ENCODE results near the gene FBXW11. TPM values are rescaled to one million over a fixed set of nuclear protein-coding genes. Genes with fewer than 3 reads are reported as not detected.

FBXW11 gene
- 10 to 100 TPM; 23.7 to 43.8 (median 27.4) TPM for total RNA-seq
- polyA plus RNA-seq: 10 to 100 TPM in 1 of 2 donors, 1 to 10 TPM in 1; 6.0 to 13.6 TPM

DNA sequence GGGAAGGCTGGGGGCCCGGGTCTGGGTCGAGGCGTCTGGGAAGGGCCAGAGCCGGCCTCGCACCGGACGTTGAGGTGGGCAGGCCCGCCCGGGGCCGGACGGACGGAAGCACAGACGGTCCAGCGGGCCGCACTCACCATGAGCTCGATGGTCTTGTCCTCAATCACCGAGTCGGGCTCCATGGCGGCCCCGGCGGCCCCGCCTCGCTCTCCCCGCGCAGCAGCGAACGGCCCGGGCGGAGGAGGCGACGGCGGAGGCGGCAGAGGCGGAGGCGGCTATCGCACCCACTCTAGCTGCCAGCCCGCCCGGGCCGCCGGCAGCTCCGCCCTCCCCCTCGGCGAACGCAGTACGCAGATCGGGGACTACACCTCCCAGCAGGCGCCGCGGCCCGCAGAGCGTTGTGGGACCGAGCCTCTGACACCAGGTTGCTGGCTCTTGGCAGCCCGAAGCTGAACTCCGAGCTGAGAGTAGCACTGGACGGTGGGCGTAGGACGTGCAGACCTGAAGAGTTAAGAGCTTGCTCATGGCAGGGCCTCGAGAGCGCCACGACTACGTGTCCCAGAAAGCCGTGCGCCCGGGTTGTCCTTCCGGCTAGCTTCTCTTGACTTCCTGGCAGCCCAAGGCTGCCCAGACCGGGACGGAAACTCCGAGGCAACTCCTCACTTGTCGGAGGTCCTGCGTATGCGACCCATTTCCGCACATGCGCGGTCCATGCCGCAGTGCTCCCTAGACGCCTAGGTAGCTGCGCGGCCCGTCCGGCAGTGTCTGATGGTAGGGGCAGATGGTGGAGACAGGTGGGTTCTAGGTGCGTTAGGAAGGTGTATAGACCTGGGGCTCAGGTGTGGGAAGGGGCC lies at the start of gene FBXW11:
FBXW11 (minus strand) TSS at position 318 of the 854 bp plus-strand sequence; CDS start at position 182, 136 bp downstream.
- Histone ChIP-seq H3K9me3 (no peaks in the 10 kb centered on the region), H3K36me3 (no peaks in the 10 kb centered on the region), H3K4me1 (peaks cover 20 to 32% (median 28%) of the 10 kb centered on the region in 3 donors), H3K27ac (peak within 1 kb of the TSS; percentile 95 to 99 (median 96)), H3K4me3 (peak within 1 kb of the TSS; percentile 83 to 97 (median 90)), H3K27me3 (no peaks in the 10 kb centered on the region)
- 0 to 1% methylated on average over 61 to 81 of the region's 81 CpGs for WGBS, 2 donors
- FAIRE-seq: no peak
- TF ChIP-seq CTCF (IDR thresholded peaks at IDR 0.05): no peak
- peak; percentile 95 to 99 (median 96) for DNase-seq
- ATAC-seq: peak; percentile 86 to 93 (median 90)
- intact Hi-C loops (cut with DNase I): loop anchor here in 1 of 3 donors (10.0 kb wide), 1 partner anchor 52 kb away; no protein-coding TSS in a partner anchor

DNA sequence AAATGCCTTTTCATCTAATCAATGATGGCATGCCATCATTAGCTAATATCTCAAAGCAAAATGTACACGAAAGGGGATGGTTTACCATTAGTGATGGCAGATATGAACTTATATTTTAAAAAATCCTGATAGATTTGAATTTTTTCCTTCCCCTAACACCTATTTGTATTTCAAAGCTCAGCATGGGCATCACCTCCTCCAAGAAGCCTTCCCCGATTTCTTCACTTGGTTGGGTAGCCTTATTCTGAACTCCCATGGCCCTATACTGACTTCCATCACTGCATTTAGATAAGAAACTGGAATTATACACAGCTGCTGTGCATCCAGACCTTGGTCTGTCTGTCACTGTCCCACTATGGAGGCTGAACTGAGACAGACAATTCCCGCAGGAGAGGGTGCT lies 49.6 kb upstream of the FBXW11 start:
- 93 to 97% methylated on average over 3 of the region's 3 CpGs for WGBS, 2 donors
- no peak for TF ChIP-seq CTCF (IDR thresholded peaks at IDR 0.05)
- ATAC-seq (no peak), FAIRE-seq (no peak), DNase-seq (no peak)
- Histone ChIP-seq H3K4me1 (no peaks in the 10 kb centered on the region), H3K27me3 (no peaks in the 10 kb centered on the region), H3K27ac (no peak overlapping the region), H3K36me3 (no peaks in the 10 kb centered on the region), H3K9me3 (no peaks in the 10 kb centered on the region), H3K4me3 (no peak overlapping the region)
- intact Hi-C loops (cut with DNase I): no loop called here

DNA sequence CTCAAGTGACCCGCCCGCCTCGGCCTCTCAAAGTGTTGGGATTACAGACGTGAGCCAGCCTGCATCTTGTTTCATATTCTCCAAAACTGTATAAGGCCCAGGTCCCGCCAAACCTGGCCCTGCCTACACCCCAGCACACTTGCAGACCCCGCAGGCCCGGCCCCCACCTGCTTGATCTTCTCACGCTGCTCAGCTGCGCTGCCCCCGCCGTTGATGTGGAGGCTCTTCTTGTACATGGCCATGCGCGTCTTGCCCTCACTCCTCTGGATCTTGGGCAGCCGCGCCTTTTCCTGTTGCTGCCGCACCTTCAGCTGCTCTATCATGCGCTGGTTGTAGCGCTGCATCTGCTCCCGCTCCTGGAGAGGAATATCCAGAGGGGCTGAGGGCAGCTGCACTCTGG lies 49.0 kb upstream of the FBXW11 start:
- Histone ChIP-seq H3K36me3 (no peaks in the 10 kb centered on the region), H3K27ac (no peak overlapping the region), H3K4me3 (no peak overlapping the region), H3K4me1 (no peaks in the 10 kb centered on the region), H3K27me3 (no peaks in the 10 kb centered on the region), H3K9me3 (no peaks in the 10 kb centered on the region)
- ATAC-seq (no peak), FAIRE-seq (no peak), DNase-seq (no peak)
- intact Hi-C loops (cut with DNase I): no loop called here
- 94 to 95% methylated on average over 19 of the region's 19 CpGs for WGBS, 2 donors
- TF ChIP-seq CTCF (IDR thresholded peaks at IDR 0.05): no peak

DNA sequence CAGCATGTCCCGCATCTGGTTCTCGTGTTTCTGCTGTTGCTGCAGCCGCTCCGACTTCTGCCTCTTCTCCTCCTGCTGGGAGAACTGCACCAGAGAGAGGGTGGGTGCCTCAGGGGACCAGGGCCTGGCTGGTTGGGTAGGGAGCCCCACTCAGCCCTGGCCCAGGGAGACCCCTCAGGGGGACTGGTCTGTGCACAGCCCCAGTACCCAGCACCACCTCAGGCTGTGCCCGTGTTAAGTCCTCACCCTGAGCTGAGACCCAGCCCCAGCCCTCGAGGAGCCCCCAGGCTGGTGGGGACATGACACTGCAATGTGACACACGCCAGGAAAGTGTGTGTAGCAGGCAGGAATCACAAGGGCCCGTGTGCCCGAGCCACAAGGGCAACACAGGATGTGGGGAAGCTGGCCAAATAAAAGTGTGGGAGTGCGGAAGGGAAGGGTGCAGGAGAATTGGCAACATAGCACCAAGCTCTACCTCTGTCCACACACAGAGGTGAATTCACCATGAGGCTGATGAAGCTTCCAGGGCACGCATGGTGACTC lies 48.2 kb upstream of the FBXW11 start:
- ATAC-seq: no peak
- no peak for TF ChIP-seq CTCF (IDR thresholded peaks at IDR 0.05)
- no peaks in the 10 kb centered on the region for H3K36me3 ChIP-seq

More for the DNA sequence above, 48.2 kb upstream of the FBXW11 start:
- 89 to 93% methylated on average over 11 of the region's 11 CpGs for WGBS, 2 donors
- Histone ChIP-seq H3K27me3 (no peaks in the 10 kb centered on the region), H3K9me3 (no peaks in the 10 kb centered on the region), H3K4me3 (no peak overlapping the region), H3K27ac (no peak overlapping the region), H3K4me1 (no peaks in the 10 kb centered on the region)
- FAIRE-seq (no peak), DNase-seq (no peak)
- intact Hi-C loops (cut with DNase I): no loop called here
